Measurements from ENCODE around the gene CDC40.

DNA sequence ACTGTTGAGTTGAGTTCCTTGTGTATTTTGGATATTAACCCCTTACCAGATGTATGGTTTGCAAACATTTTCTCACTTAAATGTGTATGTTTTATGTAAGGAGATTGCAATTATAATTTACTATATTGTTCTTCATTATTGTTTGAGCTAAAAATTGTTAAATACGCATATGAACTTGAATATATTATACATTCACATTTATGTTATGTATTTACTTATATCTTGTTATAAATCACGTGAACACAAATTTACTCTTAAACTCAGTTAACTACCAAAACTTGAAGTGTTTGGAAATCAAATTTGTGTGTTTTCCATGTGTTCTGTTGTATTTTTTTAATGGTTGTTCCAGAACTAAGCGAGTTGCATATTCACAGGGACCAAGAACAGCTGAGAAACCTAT lies 18.3 kb downstream of the CDC40 start:
- TF ChIP-seq POLR2A (IDR thresholded peaks at IDR 0.05; ENCODE audit: extremely low read depth, insufficient read length) (no peak), MYC (IDR thresholded peaks at IDR 0.05; ENCODE audit: low read depth, low read length) (no peak)
- TF ChIP-seq, protein P1, sequence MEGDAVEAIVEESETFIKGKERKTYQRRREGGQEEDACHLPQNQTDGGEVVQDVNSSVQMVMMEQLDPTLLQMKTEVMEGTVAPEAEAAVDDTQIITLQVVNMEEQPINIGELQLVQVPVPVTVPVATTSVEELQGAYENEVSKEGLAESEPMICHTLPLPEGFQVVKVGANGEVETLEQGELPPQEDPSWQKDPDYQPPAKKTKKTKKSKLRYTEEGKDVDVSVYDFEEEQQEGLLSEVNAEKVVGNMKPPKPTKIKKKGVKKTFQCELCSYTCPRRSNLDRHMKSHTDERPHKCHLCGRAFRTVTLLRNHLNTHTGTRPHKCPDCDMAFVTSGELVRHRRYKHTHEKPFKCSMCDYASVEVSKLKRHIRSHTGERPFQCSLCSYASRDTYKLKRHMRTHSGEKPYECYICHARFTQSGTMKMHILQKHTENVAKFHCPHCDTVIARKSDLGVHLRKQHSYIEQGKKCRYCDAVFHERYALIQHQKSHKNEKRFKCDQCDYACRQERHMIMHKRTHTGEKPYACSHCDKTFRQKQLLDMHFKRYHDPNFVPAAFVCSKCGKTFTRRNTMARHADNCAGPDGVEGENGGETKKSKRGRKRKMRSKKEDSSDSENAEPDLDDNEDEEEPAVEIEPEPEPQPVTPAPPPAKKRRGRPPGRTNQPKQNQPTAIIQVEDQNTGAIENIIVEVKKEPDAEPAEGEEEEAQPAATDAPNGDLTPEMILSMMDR (IDR thresholded peaks at IDR 0.05; ENCODE audit: low read depth, low read length) = no peak
- TF ChIP-seq, protein P2, sequence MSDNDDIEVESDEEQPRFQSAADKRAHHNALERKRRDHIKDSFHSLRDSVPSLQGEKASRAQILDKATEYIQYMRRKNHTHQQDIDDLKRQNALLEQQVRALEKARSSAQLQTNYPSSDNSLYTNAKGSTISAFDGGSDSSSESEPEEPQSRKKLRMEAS (IDR thresholded peaks at IDR 0.05; ENCODE audit: low read depth, low read length) = no peak
